ENCODE data around the gene SEC61A1.

Gene SEC61A1

DNA sequence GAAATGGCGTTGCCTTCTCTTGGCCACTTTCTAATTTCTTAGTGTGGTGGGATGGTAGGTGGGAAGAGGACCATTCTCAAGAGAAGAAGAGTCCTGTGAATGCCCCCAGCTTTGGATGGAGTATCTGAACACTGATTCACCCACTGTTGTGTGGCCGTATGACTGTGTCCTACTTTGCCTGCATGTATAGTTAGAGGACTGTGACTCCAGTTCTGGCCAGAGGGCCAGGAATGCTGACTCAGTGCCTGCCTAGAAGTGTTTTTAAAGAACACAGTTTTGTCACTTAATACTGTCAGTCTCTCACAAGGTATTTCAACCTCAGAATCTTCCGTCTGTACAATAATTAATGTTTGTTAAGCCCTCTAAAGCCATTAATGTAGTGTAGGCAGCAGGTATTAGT, 2.1 kb downstream of the SEC61A1 start:
- Histone ChIP-seq H3K9ac (ENCODE audit: low read depth in 1 of 2, low read length in 2 of 2) (peak overlapping the region; percentile 82 to 89), H3K9me3 (ENCODE audit: control insufficient read depth in 1 of 2, low read length in 2 of 2) (no peaks in the 10 kb centered on the region), H3K4me1 (ENCODE audit: control insufficient read depth in 1 of 2, insufficient read depth in 2 of 2, low read length in 2 of 2) (peaks cover 32 to 34% of the 10 kb centered on the region in 2 donors), H3K27me3 (ENCODE audit: control insufficient read depth in 1 of 2, insufficient read depth in 2 of 2, low read length in 2 of 2) (no peaks in the 10 kb centered on the region), H3K36me3 (ENCODE audit: control insufficient read depth in 1 of 2, insufficient read depth in 2 of 2, low read length in 2 of 2) (peaks cover 12 to 41% of the 10 kb centered on the region in 2 donors), H3K4me3 (ENCODE audit: low read depth in 1 of 2, low read length in 2 of 2) (peak overlapping the region; percentile 86 to 95), H3K27ac (ENCODE audit: low read depth, low read length) (no peak overlapping the region)

DNA sequence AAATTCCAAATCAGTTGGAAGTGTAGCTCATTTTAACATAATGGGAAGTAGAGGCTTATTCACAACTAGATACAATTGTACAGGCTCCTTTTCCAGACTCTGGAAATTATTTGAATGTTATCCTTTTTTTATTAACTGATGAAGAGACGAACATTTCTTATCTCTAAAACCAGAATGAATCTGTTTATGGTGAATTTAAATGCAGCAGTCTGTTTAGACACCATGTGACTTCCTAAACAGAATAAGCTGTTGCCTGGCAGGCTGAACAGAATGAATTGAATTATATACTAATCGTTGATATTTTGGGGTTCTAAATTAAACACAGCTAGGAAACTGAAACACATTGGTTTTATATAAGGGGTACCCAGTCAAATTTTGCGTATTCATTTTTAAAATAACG, 4.0 kb downstream of the SEC61A1 start:
- H3K27me3 ChIP-seq (ENCODE audit: control insufficient read depth in 1 of 2, insufficient read depth in 2 of 2, low read length in 2 of 2): no peaks in the 10 kb centered on the region

DNA sequence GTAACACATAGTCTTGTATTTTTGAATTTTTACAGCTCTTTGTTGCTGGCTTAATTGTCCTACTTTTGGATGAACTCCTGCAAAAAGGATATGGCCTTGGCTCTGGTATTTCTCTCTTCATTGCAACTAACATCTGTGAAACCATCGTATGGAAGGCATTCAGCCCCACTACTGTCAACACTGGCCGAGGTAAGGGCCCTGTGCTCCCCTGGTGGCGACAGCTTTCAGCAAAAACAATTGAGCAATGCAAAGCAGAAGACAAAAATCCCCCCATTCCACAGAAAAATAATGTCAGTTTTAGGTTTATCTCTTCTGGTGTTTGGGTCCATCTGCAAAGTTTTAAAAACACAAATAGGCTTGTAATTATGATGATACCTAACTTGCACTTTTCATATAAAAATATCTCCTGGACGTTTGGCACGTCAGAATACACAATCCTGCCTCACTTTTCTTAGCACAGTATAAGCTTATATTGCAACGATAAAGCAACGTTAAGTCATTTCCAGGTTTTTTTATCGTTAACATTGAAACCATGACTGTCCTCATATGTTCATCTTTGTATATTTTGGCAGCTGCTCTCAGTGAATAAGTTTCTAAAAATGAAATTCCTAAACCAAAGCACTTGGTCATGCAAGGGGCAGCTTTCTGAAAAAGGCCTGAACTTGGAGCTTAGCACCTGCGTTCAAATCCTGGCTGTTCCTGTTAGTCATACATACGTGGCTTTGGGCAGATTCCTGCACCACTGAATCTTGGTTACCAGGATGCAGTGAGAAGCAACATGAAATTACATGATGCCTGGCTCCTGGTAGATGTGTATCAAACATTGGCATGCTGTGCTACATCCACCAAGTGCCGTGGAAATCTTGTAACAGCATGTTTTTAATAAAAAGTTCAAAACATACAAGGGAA, 8.5 kb downstream of the SEC61A1 start:
- H3K9ac ChIP-seq (ENCODE audit: low read depth in 1 of 2, low read length in 2 of 2): no peak overlapping the region
- no peaks in the 10 kb centered on the region for H3K27me3 ChIP-seq (ENCODE audit: control insufficient read depth in 1 of 2, insufficient read depth in 2 of 2, low read length in 2 of 2)
- peaks cover 63 to 91% of the 10 kb centered on the region in 2 donors for H3K36me3 ChIP-seq (ENCODE audit: control insufficient read depth in 1 of 2, insufficient read depth in 2 of 2, low read length in 2 of 2)
- peaks cover 0 to 2% of the 10 kb centered on the region in 2 donors for H3K4me1 ChIP-seq (ENCODE audit: control insufficient read depth in 1 of 2, insufficient read depth in 2 of 2, low read length in 2 of 2)
- H3K4me3 ChIP-seq (ENCODE audit: low read depth in 1 of 2, low read length in 2 of 2): no peak overlapping the region
- no peak overlapping the region for H3K27ac ChIP-seq (ENCODE audit: low read depth, low read length)
- no peaks in the 10 kb centered on the region for H3K9me3 ChIP-seq (ENCODE audit: control insufficient read depth in 1 of 2, low read length in 2 of 2)

More for the DNA sequence above, 4.0 kb downstream of the SEC61A1 start:
- Histone ChIP-seq H3K4me1 (ENCODE audit: control insufficient read depth in 1 of 2, insufficient read depth in 2 of 2, low read length in 2 of 2) (peaks cover 30% of the 10 kb centered on the region in 2 donors), H3K9me3 (ENCODE audit: control insufficient read depth in 1 of 2, low read length in 2 of 2) (no peaks in the 10 kb centered on the region), H3K9ac (ENCODE audit: low read depth in 1 of 2, low read length in 2 of 2) (no peak overlapping the region), H3K27ac (ENCODE audit: low read depth, low read length) (no peak overlapping the region), H3K36me3 (ENCODE audit: control insufficient read depth in 1 of 2, insufficient read depth in 2 of 2, low read length in 2 of 2) (peaks cover 31 to 60% of the 10 kb centered on the region in 2 donors), H3K4me3 (ENCODE audit: low read depth in 1 of 2, low read length in 2 of 2) (no peak overlapping the region)

DNA sequence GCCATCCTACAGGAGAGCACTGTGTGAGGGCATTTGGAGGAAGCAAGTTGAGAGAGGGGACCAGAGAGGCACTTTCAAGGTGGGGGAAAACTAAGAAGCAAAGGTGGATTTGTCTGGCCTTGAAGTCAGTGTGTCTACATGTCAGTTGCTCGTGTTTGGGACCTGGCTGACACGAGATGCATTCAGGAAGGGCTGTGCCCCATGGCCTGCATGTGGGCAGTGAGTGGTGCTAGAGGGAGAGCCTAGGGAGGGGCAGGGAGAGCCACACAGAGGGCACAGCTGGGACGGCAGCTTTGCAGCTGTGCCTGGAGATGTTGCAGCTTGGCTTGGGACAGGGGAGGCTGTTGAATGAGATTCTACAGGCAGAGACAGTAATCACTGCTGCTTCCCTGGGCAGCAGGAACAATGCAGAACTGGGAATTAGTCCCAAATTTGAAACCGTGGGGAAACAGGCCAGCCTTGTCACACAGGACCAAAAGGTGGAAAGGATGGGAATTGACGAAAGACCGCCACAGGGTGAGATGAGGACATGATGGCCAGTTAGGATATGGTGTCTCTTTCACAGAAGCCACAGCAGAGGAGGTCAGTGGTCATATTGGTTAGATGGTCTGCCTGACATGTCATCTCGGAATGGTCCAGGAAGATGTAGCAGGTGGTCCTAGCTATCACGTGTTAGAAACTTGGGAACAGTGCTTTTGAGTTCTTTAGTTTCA, 10.0 kb downstream of the SEC61A1 start:
- H3K27me3 ChIP-seq (ENCODE audit: control insufficient read depth in 1 of 2, insufficient read depth in 2 of 2, low read length in 2 of 2): no peaks in the 10 kb centered on the region
- no peak overlapping the region for H3K27ac ChIP-seq (ENCODE audit: low read depth, low read length)
- no peaks in the 10 kb centered on the region for H3K4me1 ChIP-seq (ENCODE audit: control insufficient read depth in 1 of 2, insufficient read depth in 2 of 2, low read length in 2 of 2)
- H3K4me3 ChIP-seq (ENCODE audit: low read depth in 1 of 2, low read length in 2 of 2): no peak overlapping the region
- H3K36me3 ChIP-seq (ENCODE audit: control insufficient read depth in 1 of 2, insufficient read depth in 2 of 2, low read length in 2 of 2): peaks cover 64 to 93% of the 10 kb centered on the region in 2 donors
- H3K9me3 ChIP-seq (ENCODE audit: control insufficient read depth in 1 of 2, low read length in 2 of 2): no peaks in the 10 kb centered on the region
- no peak overlapping the region for H3K9ac ChIP-seq (ENCODE audit: low read depth in 1 of 2, low read length in 2 of 2)

DNA sequence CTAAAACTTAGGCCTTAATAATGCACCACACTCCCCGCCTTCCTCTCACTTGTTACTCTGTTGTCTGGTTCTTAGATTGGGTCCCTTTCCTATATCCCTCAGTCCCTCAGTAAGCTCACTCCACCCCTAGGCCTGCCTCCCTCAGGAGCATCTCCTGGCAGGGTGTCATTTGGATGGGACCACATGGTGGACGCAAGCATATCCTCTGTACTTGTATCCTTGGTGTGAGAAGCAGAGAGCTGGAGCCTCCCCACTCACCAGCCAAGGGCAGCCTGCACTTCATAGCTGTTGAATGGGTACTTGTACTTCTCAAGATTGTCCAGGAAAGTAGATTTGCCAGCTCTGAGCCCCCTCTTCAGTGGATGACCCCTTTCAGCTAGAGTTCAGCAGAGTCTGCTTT, 11.6 kb downstream of the SEC61A1 start:
- Histone ChIP-seq H3K27me3 (ENCODE audit: control insufficient read depth in 1 of 2, insufficient read depth in 2 of 2, low read length in 2 of 2) (no peaks in the 10 kb centered on the region), H3K36me3 (ENCODE audit: control insufficient read depth in 1 of 2, insufficient read depth in 2 of 2, low read length in 2 of 2) (peaks cover 79 to 98% of the 10 kb centered on the region in 2 donors), H3K9me3 (ENCODE audit: control insufficient read depth in 1 of 2, low read length in 2 of 2) (no peaks in the 10 kb centered on the region), H3K4me3 (ENCODE audit: low read depth in 1 of 2, low read length in 2 of 2) (no peak overlapping the region), H3K9ac (ENCODE audit: low read depth in 1 of 2, low read length in 2 of 2) (no peak overlapping the region), H3K4me1 (ENCODE audit: control insufficient read depth in 1 of 2, insufficient read depth in 2 of 2, low read length in 2 of 2) (no peaks in the 10 kb centered on the region), H3K27ac (ENCODE audit: low read depth, low read length) (no peak overlapping the region)

DNA sequence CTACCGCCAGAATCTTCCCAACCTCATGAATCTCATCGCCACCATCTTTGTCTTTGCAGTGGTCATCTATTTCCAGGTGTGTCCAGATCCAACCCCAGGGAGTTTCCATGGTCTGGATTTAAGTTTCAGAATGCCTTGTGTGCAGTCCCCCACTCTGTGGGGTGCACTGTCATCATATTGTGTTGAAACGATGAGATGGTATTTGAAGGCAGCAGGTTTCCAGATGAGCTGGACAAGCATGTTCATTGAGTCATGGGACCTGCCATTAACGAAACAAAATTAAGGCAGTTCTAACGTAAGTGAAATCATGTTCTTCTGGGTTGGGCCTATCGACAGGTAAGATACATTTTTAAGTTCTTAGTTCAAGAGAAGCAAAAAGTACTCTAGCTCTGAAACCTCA, 12.7 kb downstream of the SEC61A1 start:
- Histone ChIP-seq H3K9ac (ENCODE audit: low read depth in 1 of 2, low read length in 2 of 2) (no peak overlapping the region), H3K27me3 (ENCODE audit: control insufficient read depth in 1 of 2, insufficient read depth in 2 of 2, low read length in 2 of 2) (no peaks in the 10 kb centered on the region), H3K27ac (ENCODE audit: low read depth, low read length) (no peak overlapping the region), H3K36me3 (ENCODE audit: control insufficient read depth in 1 of 2, insufficient read depth in 2 of 2, low read length in 2 of 2) (peaks cover 79 to 97% of the 10 kb centered on the region in 2 donors), H3K4me1 (ENCODE audit: control insufficient read depth in 1 of 2, insufficient read depth in 2 of 2, low read length in 2 of 2) (no peaks in the 10 kb centered on the region), H3K9me3 (ENCODE audit: control insufficient read depth in 1 of 2, low read length in 2 of 2) (no peaks in the 10 kb centered on the region), H3K4me3 (ENCODE audit: low read depth in 1 of 2, low read length in 2 of 2) (no peak overlapping the region)

DNA sequence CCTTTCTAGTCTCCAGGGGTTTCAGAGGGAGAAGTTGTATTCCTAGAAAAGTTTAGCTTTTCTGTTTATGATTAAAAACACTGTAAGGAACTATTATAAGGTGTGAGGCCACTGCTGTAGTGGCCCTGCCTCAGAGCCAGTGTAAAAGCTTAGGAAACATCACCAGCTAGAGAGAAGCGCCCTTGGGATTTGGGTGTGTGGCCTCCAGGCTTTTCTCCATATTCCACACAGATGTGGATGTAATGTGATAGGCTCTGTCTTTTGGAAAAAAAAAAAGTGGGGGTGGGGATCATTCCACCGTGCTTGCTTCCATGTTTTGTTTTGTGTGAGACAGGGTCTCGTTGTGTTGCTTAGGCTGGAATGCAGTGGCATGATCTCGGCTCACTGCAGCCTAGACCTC, 13.9 kb downstream of the SEC61A1 start:
- Histone ChIP-seq H3K36me3 (ENCODE audit: control insufficient read depth in 1 of 2, insufficient read depth in 2 of 2, low read length in 2 of 2) (peaks cover 78 to 97% of the 10 kb centered on the region in 2 donors), H3K9ac (ENCODE audit: low read depth in 1 of 2, low read length in 2 of 2) (no peak overlapping the region), H3K27me3 (ENCODE audit: control insufficient read depth in 1 of 2, insufficient read depth in 2 of 2, low read length in 2 of 2) (no peaks in the 10 kb centered on the region), H3K9me3 (ENCODE audit: control insufficient read depth in 1 of 2, low read length in 2 of 2) (no peaks in the 10 kb centered on the region), H3K4me1 (ENCODE audit: control insufficient read depth in 1 of 2, insufficient read depth in 2 of 2, low read length in 2 of 2) (no peaks in the 10 kb centered on the region), H3K4me3 (ENCODE audit: low read depth in 1 of 2, low read length in 2 of 2) (no peak overlapping the region), H3K27ac (ENCODE audit: low read depth, low read length) (no peak overlapping the region)

DNA sequence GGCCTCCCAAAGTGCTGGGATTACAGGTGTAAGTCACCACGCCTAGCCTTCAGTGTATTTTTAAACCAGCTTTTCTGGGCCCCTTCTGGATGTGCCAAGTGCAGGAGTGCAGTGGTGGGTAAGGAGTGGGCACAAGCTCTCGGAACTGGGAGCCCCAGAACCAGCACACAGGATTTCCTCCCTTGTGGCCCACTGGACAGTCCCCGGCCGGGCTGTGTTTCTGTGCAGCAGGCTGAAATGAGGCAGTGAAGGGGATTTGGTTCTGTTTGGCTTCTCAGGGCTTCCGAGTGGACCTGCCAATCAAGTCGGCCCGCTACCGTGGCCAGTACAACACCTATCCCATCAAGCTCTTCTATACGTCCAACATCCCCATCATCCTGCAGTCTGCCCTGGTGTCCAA, 14.4 kb downstream of the SEC61A1 start:
- no peaks in the 10 kb centered on the region for H3K9me3 ChIP-seq (ENCODE audit: control insufficient read depth in 1 of 2, low read length in 2 of 2)
- H3K4me3 ChIP-seq (ENCODE audit: low read depth in 1 of 2, low read length in 2 of 2): no peak overlapping the region
- H3K4me1 ChIP-seq (ENCODE audit: control insufficient read depth in 1 of 2, insufficient read depth in 2 of 2, low read length in 2 of 2): no peaks in the 10 kb centered on the region
- H3K27me3 ChIP-seq (ENCODE audit: control insufficient read depth in 1 of 2, insufficient read depth in 2 of 2, low read length in 2 of 2): no peaks in the 10 kb centered on the region
- no peak overlapping the region for H3K27ac ChIP-seq (ENCODE audit: low read depth, low read length)
- H3K9ac ChIP-seq (ENCODE audit: low read depth in 1 of 2, low read length in 2 of 2): no peak overlapping the region
- H3K36me3 ChIP-seq (ENCODE audit: control insufficient read depth in 1 of 2, insufficient read depth in 2 of 2, low read length in 2 of 2): peaks cover 78 to 97% of the 10 kb centered on the region in 2 donors

DNA sequence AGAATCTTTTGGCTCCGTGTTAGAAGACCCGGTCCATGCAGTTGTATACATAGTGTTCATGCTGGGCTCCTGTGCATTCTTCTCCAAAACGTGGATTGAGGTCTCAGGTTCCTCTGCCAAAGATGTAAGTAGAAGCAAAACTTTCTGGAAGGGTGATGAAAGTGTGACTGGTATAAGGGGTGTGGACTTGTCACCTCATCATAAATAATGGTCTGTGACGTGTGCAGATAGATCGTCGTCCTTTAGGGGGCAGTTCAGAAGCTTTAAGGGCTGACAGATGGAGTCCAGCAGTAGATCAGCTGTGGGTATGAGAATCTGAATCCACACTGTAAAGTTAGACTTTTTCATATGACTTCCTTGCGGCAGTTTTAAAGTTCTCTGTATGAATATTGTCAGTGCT, 15.3 kb downstream of the SEC61A1 start:
- H3K36me3 ChIP-seq (ENCODE audit: control insufficient read depth in 1 of 2, insufficient read depth in 2 of 2, low read length in 2 of 2): peaks cover 76 to 97% of the 10 kb centered on the region in 2 donors
- no peaks in the 10 kb centered on the region for H3K4me1 ChIP-seq (ENCODE audit: control insufficient read depth in 1 of 2, insufficient read depth in 2 of 2, low read length in 2 of 2)
- H3K27ac ChIP-seq (ENCODE audit: low read depth, low read length): no peak overlapping the region
- H3K9ac ChIP-seq (ENCODE audit: low read depth in 1 of 2, low read length in 2 of 2): no peak overlapping the region
- H3K4me3 ChIP-seq (ENCODE audit: low read depth in 1 of 2, low read length in 2 of 2): no peak overlapping the region
- no peaks in the 10 kb centered on the region for H3K9me3 ChIP-seq (ENCODE audit: control insufficient read depth in 1 of 2, low read length in 2 of 2)
- no peaks in the 10 kb centered on the region for H3K27me3 ChIP-seq (ENCODE audit: control insufficient read depth in 1 of 2, insufficient read depth in 2 of 2, low read length in 2 of 2)

DNA sequence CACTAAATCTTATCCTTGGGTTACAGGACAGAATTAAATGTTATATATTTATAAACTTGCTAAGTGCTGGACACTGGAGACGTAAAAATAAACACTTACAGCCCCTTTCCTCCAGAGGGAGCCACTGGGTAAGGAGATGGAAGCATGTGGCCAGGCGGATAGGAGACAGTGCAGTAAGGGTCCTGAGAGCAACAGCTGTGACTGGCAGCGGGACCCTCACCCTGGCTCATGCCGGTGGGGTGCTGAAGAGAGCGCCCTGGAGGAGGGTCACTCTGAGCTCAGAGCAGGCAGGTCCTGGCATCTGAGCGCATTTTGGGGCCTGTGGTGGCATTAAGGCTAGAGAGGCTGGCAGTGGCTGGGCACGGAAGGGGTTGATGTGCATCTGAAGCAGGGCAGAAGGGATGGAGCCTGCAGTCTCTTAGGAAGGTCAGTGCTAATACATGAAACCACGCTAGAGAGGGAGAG, 16.0 kb downstream of the SEC61A1 start:
- H3K36me3 ChIP-seq (ENCODE audit: control insufficient read depth in 1 of 2, insufficient read depth in 2 of 2, low read length in 2 of 2): peaks cover 71 to 95% of the 10 kb centered on the region in 2 donors
- H3K27me3 ChIP-seq (ENCODE audit: control insufficient read depth in 1 of 2, insufficient read depth in 2 of 2, low read length in 2 of 2): no peaks in the 10 kb centered on the region
- no peak overlapping the region for H3K9ac ChIP-seq (ENCODE audit: low read depth in 1 of 2, low read length in 2 of 2)
- no peaks in the 10 kb centered on the region for H3K4me1 ChIP-seq (ENCODE audit: control insufficient read depth in 1 of 2, insufficient read depth in 2 of 2, low read length in 2 of 2)
- H3K9me3 ChIP-seq (ENCODE audit: control insufficient read depth in 1 of 2, low read length in 2 of 2): no peaks in the 10 kb centered on the region
- H3K27ac ChIP-seq (ENCODE audit: low read depth, low read length): no peak overlapping the region
- H3K4me3 ChIP-seq (ENCODE audit: low read depth in 1 of 2, low read length in 2 of 2): no peak overlapping the region

Measured in duodenal mucosa (tissue), 2 donors.